Measurements from ENCODE around the gene CRYBA2. TPM values are rescaled to one million over a fixed set of nuclear protein-coding genes. Genes with fewer than 3 reads are reported as not detected.

CRYBA2 gene
- total RNA-seq, 1 donor from 2014 or later, result not detected

DNA sequence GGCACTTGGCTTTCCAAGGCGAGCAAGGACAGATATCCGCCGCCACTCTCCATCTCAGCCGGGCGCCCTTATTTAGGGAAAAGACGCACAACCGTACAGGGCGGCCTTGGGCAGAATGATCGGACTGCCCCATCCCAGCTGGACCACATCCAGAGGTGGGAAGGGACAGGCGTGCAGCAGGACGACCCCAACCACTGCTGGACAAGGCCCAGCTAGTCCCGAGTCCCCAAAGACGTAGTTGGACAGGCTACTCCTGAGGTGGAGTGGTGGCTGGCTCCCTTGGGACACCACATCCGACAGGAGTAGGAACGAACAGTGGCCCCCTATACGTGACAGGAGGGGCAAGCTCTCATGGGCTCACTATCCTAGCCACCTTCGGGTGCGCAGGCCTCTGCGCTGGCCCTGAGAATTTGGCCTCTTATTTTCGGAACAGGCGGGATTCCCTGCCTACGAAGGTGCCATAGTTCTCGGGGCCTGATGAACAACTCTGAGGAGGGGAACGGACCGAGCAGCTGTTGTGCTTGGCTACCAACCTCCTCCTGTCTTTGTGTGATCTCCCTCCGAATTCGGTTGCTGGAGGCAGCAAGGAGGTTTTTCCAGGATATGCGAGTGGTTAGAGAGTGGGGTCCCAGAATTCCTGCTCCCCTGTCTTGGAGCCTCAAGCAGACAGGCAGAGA lies 10.5 kb downstream of the CRYBA2 start:
- DNase-seq (ENCODE audit: low read depth), result no peak
- TF ChIP-seq, protein P1, sequence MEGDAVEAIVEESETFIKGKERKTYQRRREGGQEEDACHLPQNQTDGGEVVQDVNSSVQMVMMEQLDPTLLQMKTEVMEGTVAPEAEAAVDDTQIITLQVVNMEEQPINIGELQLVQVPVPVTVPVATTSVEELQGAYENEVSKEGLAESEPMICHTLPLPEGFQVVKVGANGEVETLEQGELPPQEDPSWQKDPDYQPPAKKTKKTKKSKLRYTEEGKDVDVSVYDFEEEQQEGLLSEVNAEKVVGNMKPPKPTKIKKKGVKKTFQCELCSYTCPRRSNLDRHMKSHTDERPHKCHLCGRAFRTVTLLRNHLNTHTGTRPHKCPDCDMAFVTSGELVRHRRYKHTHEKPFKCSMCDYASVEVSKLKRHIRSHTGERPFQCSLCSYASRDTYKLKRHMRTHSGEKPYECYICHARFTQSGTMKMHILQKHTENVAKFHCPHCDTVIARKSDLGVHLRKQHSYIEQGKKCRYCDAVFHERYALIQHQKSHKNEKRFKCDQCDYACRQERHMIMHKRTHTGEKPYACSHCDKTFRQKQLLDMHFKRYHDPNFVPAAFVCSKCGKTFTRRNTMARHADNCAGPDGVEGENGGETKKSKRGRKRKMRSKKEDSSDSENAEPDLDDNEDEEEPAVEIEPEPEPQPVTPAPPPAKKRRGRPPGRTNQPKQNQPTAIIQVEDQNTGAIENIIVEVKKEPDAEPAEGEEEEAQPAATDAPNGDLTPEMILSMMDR (conservative IDR thresholded peaks at IDR 0.05; ENCODE audit: low read depth, low read length), result no peak
- H3K4me3 ChIP-seq (ENCODE audit: low read depth, low read length), result no peak overlapping the region

DNA sequence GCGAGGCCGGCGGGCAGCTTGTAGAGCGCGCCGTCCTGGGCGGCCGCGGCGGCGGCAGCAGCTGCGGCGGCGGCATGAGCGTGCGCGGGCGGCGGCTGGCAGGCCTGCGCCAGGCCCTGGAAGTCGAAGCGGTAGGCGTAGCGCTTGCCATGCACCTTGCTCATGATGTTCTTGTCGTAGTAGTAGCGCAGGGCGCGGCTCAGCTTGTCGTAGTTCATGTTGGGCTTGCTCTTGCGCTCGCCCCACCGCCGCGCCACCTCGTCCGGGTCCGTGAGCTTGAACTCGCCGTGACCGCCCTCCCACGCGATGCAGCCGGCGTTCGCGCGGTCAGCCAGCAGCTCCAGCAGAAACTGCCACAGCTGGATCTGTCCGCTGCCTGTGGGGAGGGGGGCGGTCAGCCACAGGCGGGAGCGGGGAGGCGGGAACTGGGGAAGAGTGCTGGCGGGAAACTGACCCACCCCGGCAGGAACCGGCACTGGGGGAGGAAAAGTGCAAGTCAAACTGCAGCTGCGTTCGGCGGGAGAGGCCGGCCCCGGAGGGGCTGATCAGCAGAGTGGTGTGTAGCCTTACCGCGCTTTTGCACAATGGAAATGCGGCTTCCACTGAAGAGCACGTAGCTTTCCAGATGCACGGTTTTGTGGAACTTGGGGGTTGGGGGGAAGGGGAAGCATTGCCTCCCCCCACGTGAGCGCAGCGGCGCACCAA lies 11.2 kb downstream of the CRYBA2 start:
- no peak overlapping the region for H3K4me3 ChIP-seq (ENCODE audit: low read depth, low read length)
- TF ChIP-seq, protein P1 (conservative IDR thresholded peaks at IDR 0.05; ENCODE audit: low read depth, low read length), result no peak
- no peak for DNase-seq (ENCODE audit: low read depth)

DNA sequence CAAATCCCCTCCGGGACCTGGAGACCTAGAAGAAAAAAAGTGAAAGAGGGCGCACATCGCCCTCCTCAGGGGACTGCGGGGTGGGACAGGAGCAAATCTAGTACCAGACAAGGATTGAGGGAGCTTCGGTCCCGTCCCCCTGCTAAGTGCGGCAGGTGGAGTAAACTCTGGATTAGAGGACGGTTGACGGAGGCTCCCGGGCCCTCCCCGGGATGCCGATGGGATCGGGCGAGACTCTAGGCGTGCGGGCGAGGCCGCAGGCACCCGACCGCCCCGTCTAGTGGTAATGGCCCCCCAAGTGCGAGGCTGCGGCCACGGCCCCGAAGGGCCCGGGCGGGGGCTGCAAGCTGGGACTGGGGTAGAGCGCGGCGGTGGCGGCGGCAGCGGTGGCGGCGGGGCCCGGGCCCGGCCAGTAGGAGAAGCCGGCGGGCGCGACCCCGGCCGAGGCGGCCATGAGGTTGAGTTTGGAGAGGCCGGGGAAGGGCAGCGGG lies 11.8 kb downstream of the CRYBA2 start:
- no peak for DNase-seq (ENCODE audit: low read depth)
- H3K4me3 ChIP-seq (ENCODE audit: low read depth, low read length), result no peak overlapping the region
- TF ChIP-seq, protein P1 (conservative IDR thresholded peaks at IDR 0.05; ENCODE audit: low read depth, low read length), result peak; percentile 14

DNA sequence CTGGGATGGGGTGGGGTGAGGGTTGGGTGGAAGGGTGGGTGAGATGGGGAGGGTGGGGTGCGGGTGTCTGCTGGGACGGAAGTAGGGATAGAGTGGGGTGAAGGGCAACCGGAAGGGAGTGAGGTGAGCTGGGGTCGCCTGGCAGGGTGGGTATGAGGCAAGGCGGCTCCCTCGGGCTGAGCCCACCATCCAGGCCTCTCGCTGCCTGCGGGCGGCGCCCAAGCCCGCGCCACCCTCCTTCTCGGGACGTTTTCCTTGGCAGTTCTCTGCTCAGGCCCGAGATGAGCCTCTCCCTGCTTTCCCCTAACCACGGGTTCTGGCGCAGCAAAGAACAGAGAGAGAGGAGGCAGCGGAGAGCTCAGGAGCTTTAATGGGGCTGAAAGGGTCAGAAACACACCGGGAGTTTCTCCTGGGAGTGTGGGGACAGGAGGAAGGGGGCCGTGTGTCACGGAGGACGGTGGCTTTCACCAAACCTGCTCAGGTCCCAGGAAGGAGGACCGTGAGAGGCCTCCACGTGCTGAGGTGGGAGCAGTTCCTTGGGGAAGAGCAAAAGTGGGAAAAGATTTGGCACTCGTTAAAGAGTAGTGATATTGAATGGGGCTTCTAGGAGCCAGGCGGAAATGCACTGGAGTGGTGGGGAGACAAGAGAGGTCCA lies 12.4 kb downstream of the CRYBA2 start:
- DNase-seq (ENCODE audit: low read depth), result no peak
- TF ChIP-seq, protein P1 (conservative IDR thresholded peaks at IDR 0.05; ENCODE audit: low read depth, low read length), result no peak
- no peak overlapping the region for H3K4me3 ChIP-seq (ENCODE audit: low read depth, low read length)

DNA sequence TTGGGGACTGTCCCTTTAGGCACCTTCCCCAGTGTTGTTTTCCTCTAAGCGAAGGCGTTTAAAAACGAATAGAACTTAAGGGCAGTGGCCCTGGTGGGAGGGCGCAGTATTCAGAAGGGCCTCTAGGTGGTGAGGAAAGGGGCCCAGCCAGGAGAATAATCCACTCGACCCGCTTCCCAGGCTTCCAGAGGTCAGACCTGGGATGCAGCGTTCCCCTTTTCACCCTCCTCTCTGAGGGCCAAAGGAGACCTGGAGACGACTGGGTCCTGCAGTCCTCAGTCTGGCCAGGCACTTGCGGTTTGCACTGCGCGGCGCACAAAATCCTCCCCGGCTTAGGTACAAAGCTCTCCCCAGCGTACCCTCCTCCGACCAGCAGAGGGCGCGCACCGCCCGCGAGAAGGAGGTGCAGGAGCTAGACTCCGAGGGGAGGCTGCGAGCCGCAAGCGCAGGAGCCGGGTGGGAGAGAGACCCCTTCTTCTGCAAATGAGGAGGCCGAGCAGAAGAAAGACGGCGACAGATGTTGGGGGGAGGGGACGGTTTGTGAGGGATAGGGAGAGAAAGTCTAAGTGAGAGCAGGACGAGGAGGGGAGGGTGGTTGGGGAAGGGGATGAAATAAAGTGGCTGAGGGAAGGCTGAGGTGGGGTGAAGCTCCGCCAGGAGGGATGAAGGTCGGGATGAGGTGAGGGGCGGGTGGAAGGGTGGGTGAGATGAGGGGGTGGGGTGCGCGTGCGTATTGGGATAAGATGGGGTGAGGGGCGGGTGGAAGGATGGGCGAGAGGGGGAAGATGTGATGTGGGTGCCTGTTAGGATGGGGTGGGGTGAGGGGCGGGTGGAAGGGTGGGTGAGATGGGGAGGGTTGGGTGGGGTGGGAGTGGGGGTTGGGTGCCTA lies 13.1 kb downstream of the CRYBA2 start:
- peak overlapping the region; percentile 46 for H3K4me3 ChIP-seq (ENCODE audit: low read depth, low read length)
- peak; percentile 29 for DNase-seq (ENCODE audit: low read depth)
- TF ChIP-seq, protein P1 (conservative IDR thresholded peaks at IDR 0.05; ENCODE audit: low read depth, low read length), result peak; percentile 86

DNA sequence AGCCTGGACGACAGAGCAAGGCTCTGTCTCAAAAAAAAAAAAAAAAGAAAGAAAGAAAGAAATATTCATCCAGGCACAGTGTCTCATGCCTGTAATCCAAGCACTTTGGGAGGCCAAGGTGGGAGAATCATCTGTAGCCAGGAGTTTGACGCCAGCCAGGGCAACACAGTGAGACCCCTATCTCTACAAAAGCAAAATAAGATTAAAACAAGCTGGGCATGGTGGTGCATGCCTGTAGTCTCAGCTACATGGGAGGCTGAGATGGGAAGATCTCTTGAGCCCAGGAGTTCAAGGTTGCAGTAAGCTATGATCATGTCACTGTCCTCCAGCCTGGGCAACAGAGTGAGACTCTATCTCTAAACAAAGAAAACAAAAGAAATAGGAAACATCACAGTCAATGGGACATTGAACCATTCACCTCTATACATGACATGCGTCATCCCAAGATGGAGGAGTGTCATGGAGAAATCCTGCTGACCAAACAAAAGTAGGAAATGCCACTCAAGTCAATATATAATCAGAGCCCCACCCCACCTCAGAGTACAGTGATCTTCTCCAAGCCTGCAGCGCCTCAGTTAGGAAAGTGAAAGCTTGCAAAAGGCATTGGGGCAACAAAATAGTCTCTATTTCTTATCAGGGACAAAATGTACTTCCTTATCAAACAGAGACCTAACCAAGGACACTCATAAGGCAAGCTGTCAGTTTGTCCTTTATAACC lies 18.0 kb downstream of the CRYBA2 start:
- TF ChIP-seq, protein P1 (conservative IDR thresholded peaks at IDR 0.05; ENCODE audit: low read depth, low read length), result no peak

More for the DNA sequence above, 18.0 kb downstream of the CRYBA2 start:
- DNase-seq (ENCODE audit: low read depth), result no peak
- H3K4me3 ChIP-seq (ENCODE audit: low read depth, low read length), result no peak overlapping the region

All from epithelial cell of proximal tubule (primary cell).